Measurements from ENCODE around the gene OTULIN.

Gene OTULIN

GRCh38 chr5:14696057-14696456 is 31.5 kb downstream of the OTULIN start:
- TF ChIP-seq MYC (IDR thresholded peaks at IDR 0.05; ENCODE audit: low read depth, low read length) (no peak), POLR2A (IDR thresholded peaks at IDR 0.05; ENCODE audit: extremely low read depth, insufficient read length) (no peak)
- TF ChIP-seq, protein P1, sequence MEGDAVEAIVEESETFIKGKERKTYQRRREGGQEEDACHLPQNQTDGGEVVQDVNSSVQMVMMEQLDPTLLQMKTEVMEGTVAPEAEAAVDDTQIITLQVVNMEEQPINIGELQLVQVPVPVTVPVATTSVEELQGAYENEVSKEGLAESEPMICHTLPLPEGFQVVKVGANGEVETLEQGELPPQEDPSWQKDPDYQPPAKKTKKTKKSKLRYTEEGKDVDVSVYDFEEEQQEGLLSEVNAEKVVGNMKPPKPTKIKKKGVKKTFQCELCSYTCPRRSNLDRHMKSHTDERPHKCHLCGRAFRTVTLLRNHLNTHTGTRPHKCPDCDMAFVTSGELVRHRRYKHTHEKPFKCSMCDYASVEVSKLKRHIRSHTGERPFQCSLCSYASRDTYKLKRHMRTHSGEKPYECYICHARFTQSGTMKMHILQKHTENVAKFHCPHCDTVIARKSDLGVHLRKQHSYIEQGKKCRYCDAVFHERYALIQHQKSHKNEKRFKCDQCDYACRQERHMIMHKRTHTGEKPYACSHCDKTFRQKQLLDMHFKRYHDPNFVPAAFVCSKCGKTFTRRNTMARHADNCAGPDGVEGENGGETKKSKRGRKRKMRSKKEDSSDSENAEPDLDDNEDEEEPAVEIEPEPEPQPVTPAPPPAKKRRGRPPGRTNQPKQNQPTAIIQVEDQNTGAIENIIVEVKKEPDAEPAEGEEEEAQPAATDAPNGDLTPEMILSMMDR (IDR thresholded peaks at IDR 0.05; ENCODE audit: low read depth, low read length): no peak
- TF ChIP-seq, protein P2, sequence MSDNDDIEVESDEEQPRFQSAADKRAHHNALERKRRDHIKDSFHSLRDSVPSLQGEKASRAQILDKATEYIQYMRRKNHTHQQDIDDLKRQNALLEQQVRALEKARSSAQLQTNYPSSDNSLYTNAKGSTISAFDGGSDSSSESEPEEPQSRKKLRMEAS (IDR thresholded peaks at IDR 0.05; ENCODE audit: low read depth, low read length): no peak
- no peak overlapping the region for H3K4me3 ChIP-seq (ENCODE audit: low read depth, low read length)
- DNase-seq (ENCODE audit: low read depth): no peak

DNA sequence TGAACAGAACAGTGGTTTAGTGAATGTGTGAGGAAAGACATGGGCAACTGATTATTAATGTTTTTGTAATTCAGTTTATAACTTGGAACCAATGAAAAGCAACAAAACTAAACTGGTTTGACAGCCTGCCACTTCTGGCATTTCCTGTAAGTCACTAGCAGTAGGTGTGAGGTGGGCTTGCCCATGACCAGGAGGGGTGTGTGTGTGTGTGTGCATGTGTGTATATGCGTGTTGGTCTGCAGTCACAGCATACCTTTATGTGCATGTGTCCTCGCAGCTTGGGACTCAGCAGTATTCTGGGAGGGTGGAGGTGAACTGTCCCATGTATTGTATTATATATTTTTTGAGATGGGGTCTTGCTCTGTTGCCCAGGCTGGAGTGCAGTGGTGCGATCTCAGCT is 32.3 kb downstream of the OTULIN start:
- no peak for DNase-seq (ENCODE audit: low read depth)
- TF ChIP-seq, protein P1 (IDR thresholded peaks at IDR 0.05; ENCODE audit: low read depth, low read length): no peak
- TF ChIP-seq MYC (IDR thresholded peaks at IDR 0.05; ENCODE audit: low read depth, low read length): no peak
- no peak for TF ChIP-seq POLR2A (IDR thresholded peaks at IDR 0.05; ENCODE audit: extremely low read depth, insufficient read length)
- TF ChIP-seq, protein P2 (IDR thresholded peaks at IDR 0.05; ENCODE audit: low read depth, low read length): no peak
- no peak overlapping the region for H3K4me3 ChIP-seq (ENCODE audit: low read depth, low read length)

GRCh38 chr5:14698495-14698894 is 34.0 kb downstream of the OTULIN start:
- H3K4me3 ChIP-seq (ENCODE audit: low read depth, low read length): no peak overlapping the region
- TF ChIP-seq POLR2A (IDR thresholded peaks at IDR 0.05; ENCODE audit: extremely low read depth, insufficient read length) (no peak), MYC (IDR thresholded peaks at IDR 0.05; ENCODE audit: low read depth, low read length) (no peak)
- TF ChIP-seq, protein P1 (IDR thresholded peaks at IDR 0.05; ENCODE audit: low read depth, low read length): no peak
- TF ChIP-seq, protein P2 (IDR thresholded peaks at IDR 0.05; ENCODE audit: low read depth, low read length): no peak
- no peak for DNase-seq (ENCODE audit: low read depth)

GRCh38 chr5:14699159-14699558 is 34.6 kb downstream of the OTULIN start:
- DNase-seq (ENCODE audit: low read depth): no peak
- TF ChIP-seq POLR2A (IDR thresholded peaks at IDR 0.05; ENCODE audit: extremely low read depth, insufficient read length): no peak
- TF ChIP-seq, protein P2 (IDR thresholded peaks at IDR 0.05; ENCODE audit: low read depth, low read length): no peak
- no peak for TF ChIP-seq MYC (IDR thresholded peaks at IDR 0.05; ENCODE audit: low read depth, low read length)
- TF ChIP-seq, protein P1 (IDR thresholded peaks at IDR 0.05; ENCODE audit: low read depth, low read length): no peak

GRCh38 chr5:14699807-14700400 is 35.4 kb downstream of the OTULIN start:
- no peak for TF ChIP-seq POLR2A (IDR thresholded peaks at IDR 0.05; ENCODE audit: extremely low read depth, insufficient read length)
- TF ChIP-seq, protein P2 (IDR thresholded peaks at IDR 0.05; ENCODE audit: low read depth, low read length): no peak
- TF ChIP-seq MYC (IDR thresholded peaks at IDR 0.05; ENCODE audit: low read depth, low read length): peak; percentile 27; the same call in 1 of the 2 replicates
- TF ChIP-seq, protein P1 (IDR thresholded peaks at IDR 0.05; ENCODE audit: low read depth, low read length): no peak
- peak; percentile 53 for DNase-seq (ENCODE audit: low read depth)
- no peak overlapping the region for H3K4me3 ChIP-seq (ENCODE audit: low read depth, low read length)

More at GRCh38 chr5:14699159-14699558, 34.6 kb downstream of the OTULIN start:
- no peak overlapping the region for H3K4me3 ChIP-seq (ENCODE audit: low read depth, low read length)
